Activated CD4-positive, alpha-beta T cell treated with anti-CD3 and anti-CD28 coated beads, Interleukin-2, Interleukin-6, amounts not matched to agents 100 ng/mL and 50 ng/mL, durations not matched to agents 16 hours and 8 hours (primary cell): ENCODE measurements around the gene BRICD5.
A peak's percentile ranks its signal among the peaks of the same experiment; 100 is the strongest.
"Not testable (repeated sequence)": the region's sequence is repeated elsewhere in the genome, so short reads cannot be mapped to it uniquely, and the experiment has no call there.

Experiments
- DNase-seq: peaks from one replicate; pipeline ENCODE4 v3.0.0-alpha.2; 2020

BRICD5 gene

DNA sequence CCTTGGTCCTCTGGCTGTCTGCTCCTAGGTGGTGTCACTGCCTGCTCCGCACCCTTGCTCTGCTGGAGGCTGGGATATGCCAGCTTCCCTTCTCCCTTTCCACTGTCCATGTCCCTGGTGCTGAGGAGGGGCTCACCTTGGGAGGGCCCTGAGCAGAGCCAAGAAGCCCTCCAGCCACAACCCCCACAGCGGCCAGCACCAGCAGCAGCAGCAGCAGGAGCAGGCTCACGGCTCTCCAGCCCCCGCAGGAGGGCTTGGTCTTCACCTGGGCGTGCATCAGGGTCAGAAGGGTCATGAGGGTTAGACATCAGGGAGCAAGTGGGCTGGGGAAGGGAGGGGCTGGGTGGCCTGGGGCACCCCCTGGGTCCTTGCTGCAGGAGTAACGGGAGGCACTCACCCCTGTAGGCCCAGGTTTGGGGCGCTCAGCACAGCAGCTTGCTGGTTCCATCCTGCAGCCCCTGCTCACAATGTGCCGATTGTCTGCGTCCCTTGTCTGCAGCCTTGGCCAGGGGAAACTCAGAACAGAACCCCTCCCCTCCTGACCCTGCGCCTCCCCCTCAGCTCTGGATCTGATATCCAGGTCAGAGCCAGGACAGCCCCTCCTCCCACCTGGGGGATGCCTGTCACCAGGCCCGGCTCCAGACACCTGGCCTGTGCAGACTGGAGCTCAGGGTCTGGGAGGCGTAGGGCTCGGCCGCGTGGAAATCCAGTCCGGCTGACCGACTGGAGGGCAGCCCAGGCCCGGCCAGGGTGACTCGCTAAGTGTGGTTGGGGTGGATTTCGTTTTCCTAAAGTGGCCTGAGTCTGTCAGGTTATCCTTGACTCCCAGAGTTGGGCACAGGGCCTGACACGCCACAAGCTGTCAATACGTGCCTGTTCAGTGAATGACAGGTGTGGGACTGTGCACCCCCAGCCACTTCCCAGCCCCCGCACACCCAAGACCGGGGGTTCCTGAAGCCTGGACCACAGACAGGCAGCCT, at the start of gene BRICD5:
BRICD5 (minus strand) TSS at position 478 of the 980 bp plus-strand sequence; CDS start at position 448, 30 bp downstream.
- DNase-seq: no peak

DNA sequence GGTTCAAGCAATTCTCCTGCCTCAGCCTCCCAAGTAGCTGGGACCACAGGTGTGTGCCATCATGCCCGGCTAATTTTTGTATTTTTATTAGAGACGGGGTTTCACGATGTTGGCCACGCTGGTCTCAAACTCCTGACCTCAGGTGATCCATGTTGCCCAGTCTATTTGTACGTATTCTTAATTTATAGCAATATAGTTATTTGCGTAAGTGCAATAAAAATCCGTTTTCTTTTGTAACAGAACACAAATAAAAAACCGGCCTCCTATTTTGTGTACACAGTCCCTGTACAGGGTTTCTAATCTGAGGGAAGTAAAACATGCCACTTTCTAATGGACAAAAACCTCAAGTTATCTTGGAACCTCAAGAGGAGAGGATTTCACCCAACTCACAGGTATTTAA, 49.6 kb upstream of the BRICD5 start:
- no peak for DNase-seq

DNA sequence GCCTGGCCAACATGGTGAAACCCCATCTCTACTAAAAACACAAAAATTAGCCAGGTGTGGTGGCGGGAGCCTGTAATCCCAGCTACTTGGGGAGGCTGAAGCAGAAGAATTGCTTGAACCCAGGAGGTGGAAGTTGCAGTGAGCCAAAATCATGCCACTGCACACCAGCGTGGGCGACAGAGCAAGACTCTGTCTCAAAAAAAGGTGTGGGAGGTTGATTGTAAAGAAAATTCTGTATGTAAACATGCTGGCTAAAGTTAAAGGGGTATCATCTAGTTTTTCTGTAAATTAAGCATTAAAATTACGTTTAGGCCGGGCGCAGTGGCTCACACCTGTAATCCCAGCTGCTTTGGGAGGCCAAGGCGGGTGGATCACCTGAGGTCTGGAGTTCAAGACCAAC, 47.9 kb upstream of the BRICD5 start:
- not testable (repeated sequence) for DNase-seq

DNA sequence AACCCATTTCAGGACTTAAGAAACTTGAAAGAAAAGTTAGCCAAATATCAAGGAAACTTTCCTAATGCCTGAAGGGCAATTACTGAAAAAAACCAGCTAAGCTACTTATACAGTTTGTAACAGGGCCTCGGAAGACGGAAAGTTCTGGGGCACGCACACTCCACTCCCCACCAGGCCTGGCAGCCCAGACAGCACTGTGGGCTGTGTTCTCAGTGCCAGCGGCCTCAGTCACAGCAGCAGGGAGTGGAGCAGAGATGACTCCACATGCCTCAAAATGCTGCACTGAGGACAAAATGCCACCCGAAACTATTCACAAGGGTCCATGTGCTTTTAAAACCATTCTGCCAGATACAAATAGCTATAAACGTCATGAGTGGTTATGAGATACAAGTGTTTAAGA, 47.1 kb upstream of the BRICD5 start:
- no peak for DNase-seq

DNA sequence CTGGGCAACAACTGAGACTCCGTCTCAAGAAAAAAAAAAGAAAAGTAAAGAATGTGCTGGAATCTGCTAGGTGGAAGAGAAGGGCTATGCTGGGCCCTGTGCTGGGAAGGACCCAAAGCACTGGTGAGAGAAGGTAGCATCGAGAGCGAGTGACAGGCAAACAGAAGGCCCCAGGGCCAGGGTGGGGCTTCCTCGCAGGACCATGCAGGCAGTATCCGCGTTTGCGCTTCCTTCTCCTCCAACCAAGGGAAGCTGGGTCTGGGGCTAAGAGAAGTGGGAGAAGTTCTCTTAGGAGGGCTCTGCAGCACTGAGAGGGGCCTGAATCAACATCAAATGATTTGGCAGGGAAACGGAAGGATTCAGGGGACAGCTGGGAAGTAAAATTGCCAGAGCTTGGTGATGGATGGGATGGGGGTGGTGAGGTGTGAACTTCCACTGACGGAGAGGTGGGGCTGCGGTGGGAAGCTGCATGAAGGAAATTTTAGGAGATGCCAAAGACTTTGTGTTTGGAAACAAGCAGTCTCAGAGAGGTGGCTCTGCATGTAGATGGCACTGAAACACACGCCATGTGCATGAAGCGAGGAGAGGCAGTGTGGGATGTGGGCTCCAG, 46.0 kb upstream of the BRICD5 start:
- no peak for DNase-seq

DNA sequence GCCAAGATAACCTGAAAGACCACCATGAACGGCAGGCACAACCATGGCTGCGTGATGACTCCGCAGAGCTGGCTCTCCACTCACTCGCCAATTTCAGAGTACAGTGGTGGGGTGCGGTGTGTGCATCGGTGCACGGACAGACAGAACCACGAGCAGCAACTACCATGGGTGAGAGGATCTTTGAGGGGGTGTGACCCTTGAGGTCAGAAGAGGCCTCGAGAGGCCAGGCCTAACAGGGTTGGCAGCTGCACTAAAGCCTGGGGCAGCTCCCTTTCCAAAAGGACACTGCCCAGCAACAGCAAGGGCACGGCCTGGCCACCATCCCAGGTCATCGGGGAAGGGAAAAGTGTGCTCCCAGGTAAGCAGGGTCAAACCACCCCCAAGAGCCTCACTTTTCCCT, 42.6 kb upstream of the BRICD5 start:
- no peak for DNase-seq

DNA sequence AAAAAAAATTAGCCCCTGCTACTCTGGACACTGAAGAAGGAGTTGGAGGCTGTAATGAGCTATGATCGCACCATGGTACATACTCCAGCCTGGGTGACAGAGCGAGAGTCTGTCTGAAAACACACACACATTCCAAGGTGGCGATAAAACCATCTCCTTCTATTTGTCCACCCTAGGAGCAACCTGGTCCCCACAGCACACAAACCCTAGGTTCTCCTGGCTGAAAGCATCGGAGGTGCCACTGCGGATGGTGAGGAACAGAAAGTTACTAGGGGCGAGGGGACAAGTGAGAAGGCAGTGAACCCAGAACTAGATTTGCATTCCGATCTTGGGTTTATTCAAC, 42.1 kb upstream of the BRICD5 start:
- no peak for DNase-seq

DNA sequence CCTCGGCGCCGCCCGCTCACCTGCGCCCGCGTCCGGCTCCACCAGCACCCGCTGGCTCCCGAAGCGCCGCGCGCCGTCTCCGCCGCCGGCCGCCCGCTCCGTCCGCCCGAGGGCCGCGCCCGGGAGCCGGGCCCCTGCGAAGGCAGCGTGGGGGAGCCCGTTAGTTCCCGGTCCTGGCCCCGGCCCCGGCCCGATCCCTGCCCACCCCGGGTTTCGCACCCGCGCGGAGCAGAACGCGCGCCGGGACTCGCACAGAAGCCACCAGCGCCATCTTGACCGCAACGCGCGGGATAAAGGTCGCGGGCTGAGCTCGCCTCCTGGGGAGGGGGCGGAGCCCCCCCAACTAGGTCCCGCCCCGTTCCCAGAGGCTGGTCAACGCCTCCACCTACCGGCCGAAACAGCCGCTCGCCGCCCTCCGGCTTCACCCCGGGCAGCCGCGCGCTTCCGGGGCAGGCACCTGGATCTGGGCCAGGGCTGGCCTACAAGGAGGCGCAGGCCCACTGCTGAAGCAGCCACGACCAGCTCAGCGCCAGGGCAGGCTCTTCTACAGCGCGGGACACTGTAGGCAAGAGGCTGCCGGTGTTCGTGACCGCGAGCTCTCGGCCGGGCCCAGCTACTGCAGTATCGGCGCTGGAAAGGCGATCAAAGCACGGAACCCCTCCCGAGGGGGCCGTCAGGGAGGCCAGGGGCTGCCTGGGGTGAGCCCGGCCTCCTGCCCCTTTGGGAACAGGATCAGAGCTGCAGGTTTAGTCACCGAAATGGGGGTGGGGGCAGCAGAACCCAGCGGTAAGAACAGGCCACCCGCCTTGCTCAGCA, 40.8 kb upstream of the BRICD5 start, which contains the start of gene ECI1:
ECI1 (minus strand) TSS at position 292 of the 816 bp plus-strand sequence; CDS start at position 271, 21 bp downstream.
- DNase-seq: peak; percentile 95

DNA sequence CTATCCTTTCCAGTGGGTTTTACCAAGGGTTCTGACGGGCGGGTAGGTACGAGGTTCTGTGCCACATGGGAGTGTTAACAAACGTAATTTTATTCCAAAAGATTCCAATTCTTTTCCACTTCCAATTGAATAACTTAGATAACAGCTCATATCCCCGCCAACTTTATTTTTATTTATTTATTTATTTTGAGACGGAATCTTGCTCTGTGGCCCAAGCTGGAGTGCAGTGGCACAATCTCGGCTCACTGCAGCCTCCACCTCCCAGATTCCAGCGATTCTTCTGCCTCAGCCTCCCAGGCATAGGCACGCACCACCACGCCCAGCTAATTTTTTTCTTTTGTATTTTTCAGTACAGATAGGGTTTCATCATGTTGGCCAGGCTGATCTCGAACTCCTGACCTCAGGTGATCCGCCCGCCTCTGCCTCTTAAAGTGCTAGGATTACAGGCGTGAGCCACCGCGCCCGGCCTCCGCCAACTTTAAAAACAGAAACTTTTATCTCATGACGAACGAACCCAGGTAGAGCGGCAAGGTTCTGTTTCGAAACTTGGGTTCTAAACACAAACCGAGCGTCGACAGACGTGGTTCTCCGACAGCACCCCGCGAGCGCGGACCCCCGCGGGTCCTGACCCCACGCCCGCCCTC, 40.1 kb upstream of the BRICD5 start:
- DNase-seq: peak; percentile 48

DNA sequence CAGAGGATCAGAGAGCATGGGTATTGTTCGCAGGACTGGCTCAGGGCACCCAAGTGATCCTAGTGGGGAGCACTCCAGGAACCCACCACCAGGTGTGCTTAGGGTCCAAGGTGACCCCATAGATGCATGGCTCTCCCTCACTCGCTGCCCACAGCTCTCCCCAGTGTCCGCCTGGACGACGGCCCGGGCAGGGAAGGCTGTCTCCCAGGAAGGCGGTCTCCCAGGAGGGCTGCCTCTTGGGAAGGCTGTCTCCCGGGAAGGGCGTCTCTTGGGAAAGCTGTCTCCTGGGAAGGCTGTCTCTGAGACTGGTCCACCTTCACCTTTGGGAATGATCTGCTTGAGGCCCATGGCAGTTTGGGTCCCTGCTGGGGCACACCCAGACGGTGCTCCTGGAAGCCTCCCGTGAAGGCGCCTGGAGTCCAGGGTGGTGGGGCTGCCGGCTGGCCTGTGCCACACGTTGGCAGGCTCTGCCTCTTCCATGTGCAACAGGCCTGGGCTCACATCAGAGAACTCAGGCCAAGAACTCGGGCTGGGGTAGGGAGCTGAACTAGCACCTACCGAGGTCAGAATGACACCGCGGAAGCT, 35.7 kb upstream of the BRICD5 start:
- DNase-seq: no peak

DNA sequence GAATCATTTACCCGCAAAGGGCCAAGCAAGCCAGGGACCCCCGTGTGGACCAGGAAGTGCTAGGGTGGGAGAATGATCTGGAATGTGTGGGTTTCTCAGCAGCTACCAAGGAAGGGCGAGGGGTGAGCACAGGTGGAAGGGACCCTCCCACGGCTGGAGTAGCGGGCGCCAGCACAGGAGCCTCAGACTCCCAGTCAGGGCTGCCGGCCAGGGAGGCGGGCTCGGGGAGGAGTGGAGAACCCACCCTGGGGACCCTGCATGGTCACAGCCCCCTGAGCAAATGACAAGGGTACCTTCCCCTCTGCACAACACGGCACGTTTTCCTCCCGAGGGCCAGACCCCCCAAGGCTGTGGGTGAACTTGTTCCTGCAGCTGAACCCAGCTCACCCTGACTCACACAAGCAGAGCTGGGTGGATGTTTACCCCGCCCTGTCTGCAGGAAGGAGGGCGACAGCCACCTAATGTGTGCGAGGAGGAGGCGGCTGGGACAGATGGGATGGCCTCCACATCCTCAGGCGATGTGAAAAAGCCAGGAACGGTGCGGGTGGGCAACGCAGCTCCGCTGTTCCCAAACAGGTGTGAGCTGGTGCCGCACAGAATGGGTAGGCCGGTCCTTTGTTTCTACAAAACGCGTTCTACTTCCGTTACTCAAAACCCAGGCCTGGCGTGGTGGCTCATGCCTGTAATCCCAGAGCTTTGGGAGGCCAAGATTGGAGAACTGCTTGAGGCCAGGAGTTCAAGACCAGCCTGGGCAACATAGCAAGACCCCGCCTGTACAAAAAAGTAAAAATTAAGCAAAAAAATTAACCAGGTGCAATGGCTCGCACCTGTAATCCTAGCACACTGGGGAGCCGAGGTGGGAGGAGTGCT, 34.5 kb upstream of the BRICD5 start:
- DNase-seq: no peak

DNA sequence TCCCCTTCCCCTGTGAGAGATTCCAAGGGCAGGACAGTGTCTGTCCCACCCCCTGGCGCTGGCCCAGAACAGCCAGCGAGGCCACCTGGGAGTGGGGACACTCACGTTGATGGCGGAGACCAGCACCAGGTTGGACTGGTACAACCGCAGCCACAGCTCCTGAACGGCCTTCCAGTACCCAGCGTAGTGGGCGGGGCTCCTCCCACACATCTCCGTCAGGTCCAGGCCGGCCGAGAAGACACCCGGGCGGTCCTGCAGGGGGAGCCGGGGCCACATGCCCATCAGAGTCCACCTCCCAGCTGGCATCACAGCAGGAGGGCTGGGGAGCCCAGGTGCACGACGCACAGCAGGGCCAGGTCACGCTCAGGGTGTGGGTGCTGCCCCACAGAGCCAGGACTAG, 33.6 kb upstream of the BRICD5 start:
- DNase-seq: no peak

DNA sequence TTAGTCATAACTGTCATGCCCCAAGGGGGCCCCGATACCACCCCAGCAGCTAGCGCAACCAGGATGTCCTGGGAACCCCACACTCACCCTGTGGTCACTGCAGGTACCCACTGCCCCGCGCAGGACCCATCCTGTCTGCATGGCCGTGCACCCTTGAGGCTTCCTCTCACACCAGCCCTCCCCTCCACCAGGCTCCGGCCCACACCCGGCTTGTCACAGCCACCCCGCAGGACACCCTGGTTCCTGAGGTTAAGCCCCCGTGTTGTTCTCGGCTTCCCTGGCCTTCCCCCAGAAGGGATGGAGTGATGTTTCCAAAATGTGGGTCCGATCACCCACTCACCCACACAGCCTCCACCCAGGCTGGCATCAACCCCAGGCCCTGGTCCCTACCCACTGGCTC, 33.1 kb upstream of the BRICD5 start:
- DNase-seq: no peak

DNA sequence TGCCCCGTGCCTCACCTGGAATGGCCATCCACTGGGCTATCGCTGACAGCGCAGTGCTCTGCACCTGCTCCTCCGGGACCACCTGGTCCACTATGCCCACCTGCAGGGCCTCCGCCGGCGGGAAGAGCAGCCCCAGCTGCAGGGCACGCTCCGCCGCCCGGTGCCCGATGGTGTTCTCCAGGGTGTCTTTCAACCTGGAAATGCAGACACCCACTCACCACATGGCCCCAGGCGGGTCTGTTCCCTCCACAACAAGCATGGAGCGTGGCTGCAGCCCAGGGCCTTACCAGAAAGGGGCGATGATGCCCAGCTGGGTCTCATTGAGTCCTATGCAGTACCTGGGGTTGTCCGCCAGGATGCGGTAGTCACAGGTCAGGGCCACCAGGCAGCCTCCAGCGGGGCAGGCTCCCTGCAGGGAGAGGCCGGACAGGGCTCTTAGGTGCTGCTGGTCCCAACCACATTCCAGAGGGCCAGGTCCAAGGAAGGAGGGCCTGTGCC, 32.4 kb upstream of the BRICD5 start:
- no peak for DNase-seq

DNA sequence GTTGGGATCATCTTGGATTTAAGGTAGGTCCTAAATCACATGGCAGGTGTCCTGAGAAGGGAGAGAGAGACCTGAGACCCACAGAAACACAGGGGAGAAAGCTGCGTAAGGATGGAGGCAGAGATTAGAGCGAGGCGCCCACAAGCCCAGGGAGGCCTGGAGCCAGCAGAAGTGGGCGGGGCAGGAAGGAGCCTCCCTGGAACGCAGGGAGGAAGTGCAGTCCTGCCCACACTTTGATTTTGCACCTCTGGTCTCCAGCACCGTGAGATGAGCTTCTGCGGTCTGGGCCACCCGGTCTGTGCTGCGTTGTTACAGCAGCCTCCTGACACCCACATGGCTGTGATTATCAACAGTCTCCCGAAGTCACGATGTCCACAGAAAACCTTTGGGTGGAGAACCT, 31.9 kb upstream of the BRICD5 start:
- no peak for DNase-seq

DNA sequence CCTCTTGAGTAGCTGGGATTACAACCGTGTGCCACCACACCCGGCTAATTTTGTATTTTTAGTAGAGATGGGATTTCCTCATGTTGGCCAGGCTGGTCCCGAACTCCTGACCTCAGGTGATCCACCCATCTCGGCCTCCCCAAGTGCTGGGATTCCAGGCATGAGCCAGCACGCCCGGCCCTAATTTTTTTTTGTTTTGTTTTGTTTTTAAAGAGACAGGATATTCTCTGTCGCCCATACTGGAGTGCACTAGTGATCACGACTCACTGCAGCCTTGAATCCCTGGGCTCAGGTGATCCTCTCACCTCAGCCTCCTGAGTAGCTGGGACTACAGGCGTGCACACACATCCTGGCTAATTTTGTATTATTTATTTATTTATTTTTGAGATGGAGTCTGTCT, 29.7 kb upstream of the BRICD5 start:
- not testable (repeated sequence) for DNase-seq

DNA sequence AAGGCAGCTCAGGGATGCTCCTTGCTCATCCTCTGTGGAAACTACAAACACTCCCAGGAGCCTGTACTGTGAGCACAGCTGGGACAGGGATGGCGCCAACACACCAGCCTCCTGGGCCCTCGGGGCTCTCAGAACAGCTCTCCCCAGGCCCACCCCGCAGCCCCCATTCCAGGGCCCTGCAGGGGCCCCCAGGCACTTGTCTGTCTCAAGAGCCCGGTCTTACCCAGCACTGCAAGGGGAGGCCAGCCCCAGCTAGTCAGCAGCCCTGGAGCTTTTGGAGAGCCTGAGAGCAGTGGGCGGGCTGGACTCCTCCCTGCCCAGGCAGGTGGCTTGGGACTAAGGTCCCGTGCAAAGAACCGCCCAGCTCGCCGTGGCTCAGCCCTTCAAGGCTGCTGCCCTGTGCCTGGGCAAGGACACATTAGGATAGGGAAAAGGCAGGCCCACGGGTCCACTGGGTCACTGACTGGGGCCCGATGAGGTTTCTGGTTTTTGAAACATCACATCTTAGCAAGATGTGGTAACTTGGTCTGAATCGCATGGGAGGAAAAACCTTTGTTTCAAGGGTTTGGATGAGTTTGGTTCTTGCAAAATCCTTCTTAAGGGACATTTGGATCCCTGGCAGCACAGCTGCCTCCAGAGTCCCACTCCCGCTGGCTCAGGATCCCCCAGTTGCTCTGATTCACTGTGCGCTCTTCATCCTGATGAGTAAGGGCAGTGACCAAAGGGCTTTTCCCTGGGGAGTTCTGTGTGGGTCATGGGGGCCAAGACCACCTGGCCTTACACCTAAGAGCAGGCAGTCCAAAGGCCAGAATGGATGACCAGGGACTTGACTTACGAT, 28.4 kb upstream of the BRICD5 start:
- DNase-seq: no peak

DNA sequence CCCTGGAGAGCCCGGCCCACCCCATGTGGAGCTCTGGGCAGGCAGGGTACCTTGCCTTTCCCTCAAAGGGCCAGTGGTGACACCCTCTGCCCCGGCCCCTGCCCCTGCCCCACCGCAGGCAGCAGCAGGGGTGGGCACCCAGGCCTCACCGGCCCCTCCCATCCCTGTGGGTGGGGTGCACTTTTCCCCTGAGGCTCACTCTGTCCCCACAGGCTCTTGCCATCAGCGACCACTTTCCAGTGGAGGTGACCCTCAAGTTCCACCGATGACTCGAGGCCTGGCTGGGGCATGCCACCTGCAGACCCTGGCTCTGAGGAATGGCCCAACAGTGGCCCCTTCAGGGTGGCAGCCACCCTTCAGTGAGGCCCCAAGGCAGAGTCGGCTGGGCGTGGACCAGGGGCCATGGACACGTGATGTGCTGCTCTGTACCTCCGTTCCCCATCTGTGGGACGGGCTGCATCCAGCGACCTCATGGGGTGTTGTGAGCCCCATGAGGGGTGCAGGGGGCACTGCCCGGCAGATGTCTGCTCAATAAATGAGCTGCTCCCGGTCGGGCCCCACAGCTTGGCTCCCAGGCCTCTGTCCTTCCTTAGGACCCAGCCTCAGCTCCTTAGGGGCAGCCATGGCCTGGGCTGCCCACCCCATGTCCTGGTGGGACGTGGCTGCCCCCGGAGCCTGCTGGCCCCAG, 27.6 kb upstream of the BRICD5 start:
- no peak for DNase-seq

DNA sequence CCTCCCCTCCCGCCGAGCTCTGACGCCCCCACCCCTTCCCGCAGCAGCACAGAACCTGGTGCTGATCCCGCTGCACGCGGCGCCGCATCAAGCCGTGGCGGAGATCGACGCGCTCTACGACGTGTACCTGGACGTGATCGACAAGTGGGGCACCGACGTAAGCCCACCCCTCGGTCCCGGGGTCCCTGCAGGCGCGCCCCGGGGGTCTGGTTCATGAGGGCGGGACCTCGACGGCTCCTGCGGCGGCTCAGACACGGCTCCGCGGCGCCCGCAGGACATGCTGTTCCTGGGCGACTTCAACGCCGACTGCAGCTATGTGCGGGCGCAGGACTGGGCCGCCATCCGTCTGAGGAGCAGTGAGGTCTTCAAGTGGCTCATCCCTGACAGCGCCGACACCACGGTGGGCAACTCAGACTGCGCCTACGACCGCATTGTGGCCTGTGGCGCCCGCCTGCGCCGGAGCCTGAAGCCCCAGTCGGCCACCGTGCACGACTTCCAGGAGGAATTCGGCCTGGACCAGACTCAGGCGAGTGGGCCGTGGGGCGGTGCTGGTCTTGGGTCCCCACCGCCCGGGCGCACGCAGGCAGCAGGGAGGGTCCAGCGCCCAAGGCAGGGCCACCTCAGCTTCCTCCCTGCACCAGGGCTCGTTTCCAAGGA, 27.0 kb upstream of the BRICD5 start:
- no peak for DNase-seq
